GM18951 (cell line): ENCODE results near the gene NFASC.

Experiments used
- POLR2A ChIP-seq: IDR thresholded peaks from 4 replicates; pipeline ENCODE4 v1.6.1; 2011; ENCODE audit warnings: mild to moderate bottlenecking; ENCODE audit not compliant: insufficient read length, insufficient read depth; ENCODE audit errors: extremely low read depth
- in situ Hi-C: fragments of 300-500 bp; cut with MboI; formaldehyde crosslinking; loops from one replicate; pipeline ENCODE4 v1.12.0; 2022; ENCODE audit warnings: low sequenced_read_pairs, mixed read lengths, inconsistent platforms; ENCODE audit not compliant: unreplicated experiment

The NFASC gene

GRCh38 chr1:205060746-205061145, 190.1 kb downstream of the NFASC start:
- TF ChIP-seq POLR2A: no peak
- in situ Hi-C loops: no loop called here

- no peak for TF ChIP-seq POLR2A
- in situ Hi-C loops: no loop called here
Measured at GRCh38 chr1:205061227-205061626, 190.6 kb downstream of the NFASC start.

GRCh38 chr1:205061665-205062069, 191.0 kb downstream of the NFASC start:
- TF ChIP-seq POLR2A: no peak
- in situ Hi-C loops: no loop called here

- in situ Hi-C loops: no loop called here
- TF ChIP-seq POLR2A: no peak
Measured at GRCh38 chr1:205062319-205062718, 191.7 kb downstream of the NFASC start.

- in situ Hi-C loops: no loop called here
Measured at GRCh38 chr1:205062895-205063294, 192.2 kb downstream of the NFASC start.

GRCh38 chr1:205064301-205064700, 193.6 kb downstream of the NFASC start:
- in situ Hi-C loops: no loop called here
- no peak for TF ChIP-seq POLR2A

More at GRCh38 chr1:205062895-205063294, 192.2 kb downstream of the NFASC start:
- no peak for TF ChIP-seq POLR2A

- TF ChIP-seq POLR2A: no peak
- in situ Hi-C loops: no loop called here
Measured at GRCh38 chr1:205064741-205065316, 194.2 kb downstream of the NFASC start.

GRCh38 chr1:205065666-205066065, 195.0 kb downstream of the NFASC start:
- TF ChIP-seq POLR2A: no peak
- in situ Hi-C loops: no loop called here

- in situ Hi-C loops: no loop called here
- no peak for TF ChIP-seq POLR2A
Measured at GRCh38 chr1:205066141-205066818, 195.6 kb downstream of the NFASC start.

- in situ Hi-C loops: no loop called here
- TF ChIP-seq POLR2A: no peak
Measured at GRCh38 chr1:205067031-205067430, 196.4 kb downstream of the NFASC start.

GRCh38 chr1:205068001-205068400, 197.3 kb downstream of the NFASC start:
- in situ Hi-C loops: no loop called here

GRCh38 chr1:205068457-205069040, 197.9 kb downstream of the NFASC start:
- in situ Hi-C loops: no loop called here

More at GRCh38 chr1:205068001-205068400, 197.3 kb downstream of the NFASC start:
- no peak for TF ChIP-seq POLR2A

GRCh38 chr1:205069371-205070125, 198.9 kb downstream of the NFASC start:
- in situ Hi-C loops: no loop called here
- TF ChIP-seq POLR2A: no peak

More at GRCh38 chr1:205068457-205069040, 197.9 kb downstream of the NFASC start:
- no peak for TF ChIP-seq POLR2A
